ENCODE data around the gene NRG4.

- no peak for TF ChIP-seq EZH2 (IDR thresholded peaks at IDR 0.05; ENCODE audit: borderline replicate concordance, low read length)
- TF ChIP-seq, protein P1, sequence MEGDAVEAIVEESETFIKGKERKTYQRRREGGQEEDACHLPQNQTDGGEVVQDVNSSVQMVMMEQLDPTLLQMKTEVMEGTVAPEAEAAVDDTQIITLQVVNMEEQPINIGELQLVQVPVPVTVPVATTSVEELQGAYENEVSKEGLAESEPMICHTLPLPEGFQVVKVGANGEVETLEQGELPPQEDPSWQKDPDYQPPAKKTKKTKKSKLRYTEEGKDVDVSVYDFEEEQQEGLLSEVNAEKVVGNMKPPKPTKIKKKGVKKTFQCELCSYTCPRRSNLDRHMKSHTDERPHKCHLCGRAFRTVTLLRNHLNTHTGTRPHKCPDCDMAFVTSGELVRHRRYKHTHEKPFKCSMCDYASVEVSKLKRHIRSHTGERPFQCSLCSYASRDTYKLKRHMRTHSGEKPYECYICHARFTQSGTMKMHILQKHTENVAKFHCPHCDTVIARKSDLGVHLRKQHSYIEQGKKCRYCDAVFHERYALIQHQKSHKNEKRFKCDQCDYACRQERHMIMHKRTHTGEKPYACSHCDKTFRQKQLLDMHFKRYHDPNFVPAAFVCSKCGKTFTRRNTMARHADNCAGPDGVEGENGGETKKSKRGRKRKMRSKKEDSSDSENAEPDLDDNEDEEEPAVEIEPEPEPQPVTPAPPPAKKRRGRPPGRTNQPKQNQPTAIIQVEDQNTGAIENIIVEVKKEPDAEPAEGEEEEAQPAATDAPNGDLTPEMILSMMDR (conservative IDR thresholded peaks at IDR 0.05 in 1 of 2, IDR thresholded peaks at IDR 0.05 in 1 of 2; ENCODE audit: extremely low read depth in 1 of 2, insufficient read depth in 1 of 2, low read depth in 1 of 2, low read length in 2 of 2): no peak
Observed at GRCh38 chr15:75920079-75920478, 92.1 kb downstream of the NRG4 start.
